Cardiac fibroblast (primary cell): ENCODE measurements around the gene LRRC10B.

Experiments used
- DNase-seq, 2 donors: peaks; one replicate each; pipeline versions ENCODE4 v3.0.0 to v3.0.0-alpha.2; 2010; ENCODE audit warnings: low read depth in 2 of 2
- H3K4me3 ChIP-seq, 2 donors: replicated peaks in 1 of 2; 1 replicate in 1 of 2; 2 replicates in 1 of 2; pipeline ENCODE4 v1.5.1; 2011; ENCODE audit warnings: low read depth in 2 of 2, low read length in 2 of 2, mild to moderate bottlenecking in 2 of 2, moderate library complexity in 1 of 2
- CTCF ChIP-seq: IDR thresholded peaks from one replicate; pipeline ENCODE4 v1.5.1; 2011; ENCODE audit warnings: low read depth, mild to moderate bottlenecking, low read length, inconsistent platforms

LRRC10B gene

GRCh38 chr11:61499816-61500491, 8.6 kb upstream of the LRRC10B start:
- no peak for TF ChIP-seq CTCF
- no peak for DNase-seq
- H3K4me3 ChIP-seq: no peak overlapping the region

GRCh38 chr11:61502522-61502921, 6.0 kb upstream of the LRRC10B start:
- H3K4me3 ChIP-seq: no peak overlapping the region
- no peak for TF ChIP-seq CTCF
- DNase-seq: no peak

- no peak for TF ChIP-seq CTCF
- no peak for DNase-seq
- no peak overlapping the region for H3K4me3 ChIP-seq
Measured at GRCh38 chr11:61503135-61503770, 5.3 kb upstream of the LRRC10B start.

- no peak for TF ChIP-seq CTCF
- no peak overlapping the region for H3K4me3 ChIP-seq
- no peak for DNase-seq
Measured at GRCh38 chr11:61505106-61505505, 3.4 kb upstream of the LRRC10B start.

- TF ChIP-seq CTCF: no peak
- no peak overlapping the region for H3K4me3 ChIP-seq
- no peak for DNase-seq
Measured at GRCh38 chr11:61505640-61506155, 2.9 kb upstream of the LRRC10B start.

- no peak for TF ChIP-seq CTCF
- H3K4me3 ChIP-seq: no peak overlapping the region
- DNase-seq: no peak
Measured at GRCh38 chr11:61507012-61507768, 1.4 kb upstream of the LRRC10B start.
